ENCODE measurements around the gene S100A6.

S100A6 gene

GRCh38 chr1:153509729-153510354 lies 25.9 kb downstream of the S100A6 start:
- DNase-seq (ENCODE audit: low read depth in 1 of 2, low spot score in 1 of 2), result peak in 1 of 2 experiments; percentile 45
- no peak for TF ChIP-seq JUND (IDR thresholded peaks at IDR 0.05; ENCODE audit: low read depth)
- in situ Hi-C loops (cut with HindIII; ENCODE audit: low pct_unique_long_range_greater_than_20kb, low sequenced_read_pairs), result no loop called here

- in situ Hi-C loops (cut with HindIII; ENCODE audit: low pct_unique_long_range_greater_than_20kb, low sequenced_read_pairs), result no loop called here
- no peak for DNase-seq (ENCODE audit: low read depth in 1 of 2, low spot score in 1 of 2)
- TF ChIP-seq JUND (IDR thresholded peaks at IDR 0.05; ENCODE audit: low read depth), result no peak
These were observed 26.8 kb downstream of the S100A6 start for GRCh38 chr1:153509036-153509435.

- no peak for DNase-seq (ENCODE audit: low read depth in 1 of 2, low spot score in 1 of 2)
- TF ChIP-seq JUND (IDR thresholded peaks at IDR 0.05; ENCODE audit: low read depth), result no peak
- in situ Hi-C loops (cut with HindIII; ENCODE audit: low pct_unique_long_range_greater_than_20kb, low sequenced_read_pairs), result no loop called here
These were observed 27.7 kb downstream of the S100A6 start for GRCh38 chr1:153507926-153508583.

- TF ChIP-seq JUND (IDR thresholded peaks at IDR 0.05; ENCODE audit: low read depth), result no peak
- no peak for DNase-seq (ENCODE audit: low read depth in 1 of 2, low spot score in 1 of 2)
- in situ Hi-C loops (cut with HindIII; ENCODE audit: low pct_unique_long_range_greater_than_20kb, low sequenced_read_pairs), result no loop called here
These were observed 28.9 kb downstream of the S100A6 start for GRCh38 chr1:153506831-153507413.

- DNase-seq (ENCODE audit: low read depth in 1 of 2, low spot score in 1 of 2), result no peak
These were observed 29.4 kb downstream of the S100A6 start for GRCh38 chr1:153506386-153506785.

GRCh38 chr1:153505576-153505975 lies 30.2 kb downstream of the S100A6 start:
- no peak for DNase-seq (ENCODE audit: low read depth in 1 of 2, low spot score in 1 of 2)
- no peak for TF ChIP-seq JUND (IDR thresholded peaks at IDR 0.05; ENCODE audit: low read depth)
- in situ Hi-C loops (cut with HindIII; ENCODE audit: low pct_unique_long_range_greater_than_20kb, low sequenced_read_pairs), result no loop called here

More at GRCh38 chr1:153506386-153506785, 29.4 kb downstream of the S100A6 start:
- in situ Hi-C loops (cut with HindIII; ENCODE audit: low pct_unique_long_range_greater_than_20kb, low sequenced_read_pairs), result no loop called here
- TF ChIP-seq JUND (IDR thresholded peaks at IDR 0.05; ENCODE audit: low read depth), result no peak

- TF ChIP-seq JUND (IDR thresholded peaks at IDR 0.05; ENCODE audit: low read depth), result no peak
- in situ Hi-C loops (cut with HindIII; ENCODE audit: low pct_unique_long_range_greater_than_20kb, low sequenced_read_pairs), result no loop called here
- DNase-seq (ENCODE audit: low read depth in 1 of 2, low spot score in 1 of 2), result no peak
These were observed 32.0 kb downstream of the S100A6 start for GRCh38 chr1:153503766-153504165.

GRCh38 chr1:153498746-153499145 lies 37.0 kb downstream of the S100A6 start:
- DNase-seq (ENCODE audit: low read depth in 1 of 2, low spot score in 1 of 2), result no peak
- in situ Hi-C loops (cut with HindIII; ENCODE audit: low pct_unique_long_range_greater_than_20kb, low sequenced_read_pairs), result no loop called here
- no peak for TF ChIP-seq JUND (IDR thresholded peaks at IDR 0.05; ENCODE audit: low read depth)

- TF ChIP-seq JUND (IDR thresholded peaks at IDR 0.05; ENCODE audit: low read depth), result no peak
- DNase-seq (ENCODE audit: low read depth in 1 of 2, low spot score in 1 of 2), result no peak
- in situ Hi-C loops (cut with HindIII; ENCODE audit: low pct_unique_long_range_greater_than_20kb, low sequenced_read_pairs), result no loop called here
These were observed 40.3 kb downstream of the S100A6 start for GRCh38 chr1:153495536-153495935.

GRCh38 chr1:153494976-153495535 lies 40.7 kb downstream of the S100A6 start:
- DNase-seq (ENCODE audit: low read depth in 1 of 2, low spot score in 1 of 2), result peak; percentile 41 to 71
- in situ Hi-C loops (cut with HindIII; ENCODE audit: low pct_unique_long_range_greater_than_20kb, low sequenced_read_pairs), result no loop called here

GRCh38 chr1:153493343-153493960 lies 42.3 kb downstream of the S100A6 start:
- no peak for TF ChIP-seq JUND (IDR thresholded peaks at IDR 0.05; ENCODE audit: low read depth)
- no peak for DNase-seq (ENCODE audit: low read depth in 1 of 2, low spot score in 1 of 2)
- in situ Hi-C loops (cut with HindIII; ENCODE audit: low pct_unique_long_range_greater_than_20kb, low sequenced_read_pairs), result no loop called here

More at GRCh38 chr1:153494976-153495535, 40.7 kb downstream of the S100A6 start:
- TF ChIP-seq JUND (IDR thresholded peaks at IDR 0.05; ENCODE audit: low read depth), result no peak

GRCh38 chr1:153490272-153491051 lies 45.3 kb downstream of the S100A6 start:
- no peak for DNase-seq (ENCODE audit: low read depth in 1 of 2, low spot score in 1 of 2)
- in situ Hi-C loops (cut with HindIII; ENCODE audit: low pct_unique_long_range_greater_than_20kb, low sequenced_read_pairs), result no loop called here
- TF ChIP-seq JUND (IDR thresholded peaks at IDR 0.05; ENCODE audit: low read depth), result no peak
